Stimulated activated CD4-positive, alpha-beta T cell treated with anti-CD3 and anti-CD28 coated beads, Interleukin-12 subunit alpha, Interleukin-12 subunit beta, amount 100 ng/mL, for 24 hours (primary cell): ENCODE measurements around the gene MAP7D1.

Source experiments
- DNase-seq, 2 experiments: peaks; one replicate each; pipeline ENCODE4 v3.0.0-alpha.2; 2020; ENCODE audit warnings: low read depth in 2 of 2

Gene MAP7D1

DNA sequence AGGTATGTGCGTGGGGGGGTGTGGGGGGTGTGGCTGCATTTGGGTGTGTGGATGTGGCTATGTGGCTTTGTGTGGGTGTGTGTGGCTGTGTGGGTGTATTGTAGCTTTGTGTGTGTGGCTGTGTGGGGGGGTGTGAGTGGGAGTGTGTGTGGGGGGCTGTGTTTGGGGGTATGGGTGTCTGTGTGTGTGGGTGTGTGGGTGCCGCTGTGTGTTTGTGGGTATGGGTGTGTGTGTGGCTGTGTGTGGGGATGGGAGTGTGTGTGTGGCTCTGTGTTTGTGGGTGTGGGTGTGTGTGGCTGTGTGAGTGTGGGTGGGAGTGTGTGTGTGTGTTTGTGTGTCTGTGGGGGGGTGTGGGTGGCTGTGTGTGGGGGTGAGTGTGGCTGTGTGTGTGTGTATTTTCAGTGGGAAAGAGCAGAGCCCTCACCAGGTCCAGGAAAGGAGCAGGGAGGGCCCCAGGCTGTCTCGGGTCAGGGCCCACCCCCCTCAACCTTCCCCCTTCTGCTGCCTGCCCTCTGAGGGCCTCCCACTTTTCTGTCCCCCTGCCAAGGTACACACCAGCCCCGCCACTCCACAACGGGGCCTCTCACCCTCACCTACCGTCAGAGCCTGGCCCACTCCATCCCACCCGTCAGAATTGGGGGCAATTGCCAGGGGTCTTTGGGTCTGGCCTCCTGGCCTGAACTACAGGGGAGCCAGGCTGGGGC, 29.0 kb upstream of the MAP7D1 start:
- no peak for DNase-seq

DNA sequence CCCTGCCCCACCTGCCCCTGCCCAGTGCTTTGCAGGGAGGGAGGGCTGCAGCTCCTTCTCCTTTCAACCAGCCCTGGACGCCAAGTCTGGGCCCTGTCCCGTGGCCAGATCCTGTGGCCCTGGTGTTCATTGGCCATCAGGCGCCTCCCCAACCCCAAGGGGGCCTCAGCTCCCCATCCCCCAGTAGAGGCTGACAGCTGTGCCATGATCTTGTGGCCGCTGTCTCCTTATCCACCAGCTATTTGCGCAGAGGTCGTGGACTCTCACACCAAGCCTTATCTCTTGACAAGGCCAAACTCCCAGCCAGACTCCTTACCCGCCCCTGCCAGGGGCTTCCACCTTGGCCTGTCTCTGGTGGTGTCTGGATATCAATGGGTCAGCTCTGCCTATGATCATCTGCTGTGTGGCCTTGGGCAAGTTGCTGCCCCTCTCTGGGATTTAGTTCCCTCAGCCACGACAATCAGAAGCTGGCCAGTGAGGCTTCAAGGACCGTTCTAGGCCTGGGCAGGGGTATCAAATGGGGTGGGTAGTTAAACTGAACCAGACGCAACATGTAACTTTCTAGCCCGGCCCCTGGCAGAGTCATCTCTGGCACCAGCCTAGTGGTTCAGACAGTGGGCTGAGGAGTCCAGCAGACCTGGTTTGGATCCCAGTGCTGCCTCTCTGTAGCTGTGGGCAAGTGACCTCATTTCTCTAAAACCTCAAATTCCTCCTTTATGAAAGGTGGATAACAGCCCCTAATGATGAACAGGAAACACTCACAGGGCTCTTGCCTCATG, 27.6 kb upstream of the MAP7D1 start:
- DNase-seq: no peak

DNA sequence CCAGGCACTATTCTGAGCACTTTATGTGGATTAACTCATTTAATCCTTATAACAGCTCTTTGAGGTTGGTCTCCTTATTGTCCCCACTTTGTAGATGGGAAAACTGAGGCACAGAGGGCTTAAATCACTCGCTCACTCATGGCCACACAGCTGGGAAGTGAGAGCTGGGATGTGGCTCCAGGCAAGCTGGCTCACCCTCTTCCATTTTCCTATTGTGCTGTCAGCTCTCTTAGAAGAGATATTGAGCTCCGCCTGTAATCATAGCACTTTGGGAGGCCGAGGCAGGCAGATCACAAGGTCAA, 27.1 kb upstream of the MAP7D1 start:
- DNase-seq: no peak

DNA sequence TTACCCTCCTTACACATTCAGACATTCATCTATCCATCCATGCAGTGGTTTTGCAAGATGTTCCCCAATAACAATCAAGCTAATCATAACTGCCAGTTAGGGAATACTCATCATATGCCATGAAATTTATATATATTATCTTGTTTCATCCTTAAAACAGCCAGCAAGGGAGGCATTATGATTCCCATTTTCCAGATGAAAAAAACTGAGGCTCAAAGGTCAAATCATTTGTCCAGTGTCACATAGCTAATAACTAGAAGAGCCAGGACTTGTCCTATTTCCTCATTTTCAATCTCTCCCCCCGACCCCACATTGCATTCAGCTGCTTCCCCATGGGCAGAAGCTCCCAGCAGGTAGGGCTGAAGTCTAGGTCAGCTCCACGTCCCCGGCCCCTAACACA, 23.9 kb upstream of the MAP7D1 start:
- no peak for DNase-seq

DNA sequence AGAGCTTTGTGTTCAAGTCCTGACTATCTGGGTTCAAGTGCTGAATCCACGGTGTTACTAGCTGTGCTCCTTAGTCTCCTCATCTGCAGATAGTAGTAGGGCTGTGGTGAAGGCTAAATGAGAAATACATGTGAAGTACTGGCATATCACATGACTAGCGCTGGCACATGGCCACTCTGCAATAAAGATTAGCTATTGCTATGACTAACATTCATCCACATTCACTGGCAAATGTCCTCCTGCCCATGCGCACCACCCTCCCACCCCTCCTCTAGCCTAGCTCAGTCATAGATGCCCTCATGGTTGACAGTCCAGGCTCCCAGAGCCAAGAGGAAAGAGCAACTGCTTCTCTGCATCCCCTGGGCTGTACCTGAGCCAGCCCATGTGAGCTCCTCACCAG, 22.5 kb upstream of the MAP7D1 start:
- no peak for DNase-seq

GRCh38 chr1:36134031-36134430, 21.9 kb upstream of the MAP7D1 start:
- DNase-seq: no peak

DNA sequence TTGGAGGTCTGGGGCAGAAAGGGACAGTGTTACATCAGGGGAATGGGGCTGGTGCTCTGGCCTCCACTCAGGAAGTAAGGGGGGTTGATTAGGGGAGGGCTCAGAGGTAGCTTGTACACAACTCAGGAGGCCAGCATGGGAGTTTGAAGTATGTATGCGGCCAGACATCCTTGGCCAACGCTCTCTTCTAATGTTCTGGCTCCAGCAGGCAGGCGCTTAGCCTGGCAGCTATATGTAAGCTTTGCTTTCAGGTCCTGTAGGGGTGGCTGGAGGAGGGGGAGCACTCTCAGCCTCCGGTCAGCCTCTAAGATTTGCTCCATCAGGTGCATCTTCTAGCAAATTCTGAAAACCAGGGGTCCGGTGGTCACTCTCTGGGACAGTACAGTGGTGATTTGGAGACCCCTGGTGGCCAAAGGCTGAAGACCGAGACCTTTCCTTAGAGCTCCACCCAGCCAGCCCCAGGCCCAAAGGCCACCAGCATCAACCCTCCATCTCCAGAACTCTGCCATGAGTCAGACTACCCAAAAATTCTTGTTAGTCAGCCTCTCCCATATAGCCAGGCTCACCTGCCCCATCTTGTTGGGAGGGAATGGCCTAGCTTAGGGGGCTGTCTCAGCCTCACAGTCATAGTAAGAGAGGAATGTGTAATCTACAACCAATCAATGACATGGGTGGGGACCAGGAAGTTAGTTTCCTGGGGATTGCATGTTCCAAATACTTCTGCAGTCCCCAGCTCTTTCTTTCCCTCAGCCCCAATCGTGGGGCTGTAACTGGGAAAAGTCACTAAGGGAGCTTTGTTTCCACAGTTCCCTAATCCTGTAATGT, 21.2 kb upstream of the MAP7D1 start:
- no peak for DNase-seq

GRCh38 chr1:36135330-36135667, 20.7 kb upstream of the MAP7D1 start:
- DNase-seq: no peak

GRCh38 chr1:36135796-36136195, 20.2 kb upstream of the MAP7D1 start:
- no peak for DNase-seq

- DNase-seq: no peak
These were observed 19.4 kb upstream of the MAP7D1 start for GRCh38 chr1:36136535-36136934.

DNA sequence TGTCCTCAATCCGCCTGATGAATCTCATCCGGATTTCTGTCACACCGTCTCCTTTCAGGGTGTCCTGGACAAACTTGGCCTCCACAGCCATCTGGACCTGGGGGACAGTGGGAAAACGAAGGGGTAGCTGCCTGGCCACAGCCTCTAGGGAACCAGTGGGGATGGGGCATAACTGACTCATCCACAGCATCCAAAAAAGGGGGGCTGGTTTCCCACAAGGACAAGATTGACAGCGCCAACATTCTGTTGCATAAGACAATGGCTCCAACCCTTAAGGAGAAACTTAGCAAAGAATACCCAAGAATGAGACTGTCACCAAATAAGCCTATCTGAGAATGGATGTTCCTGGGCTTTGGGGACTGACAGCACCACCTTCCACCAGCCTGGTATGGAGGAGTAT, 18.7 kb upstream of the MAP7D1 start:
- DNase-seq: no peak

GRCh38 chr1:36137776-36138175, 18.2 kb upstream of the MAP7D1 start:
- DNase-seq: no peak

DNA sequence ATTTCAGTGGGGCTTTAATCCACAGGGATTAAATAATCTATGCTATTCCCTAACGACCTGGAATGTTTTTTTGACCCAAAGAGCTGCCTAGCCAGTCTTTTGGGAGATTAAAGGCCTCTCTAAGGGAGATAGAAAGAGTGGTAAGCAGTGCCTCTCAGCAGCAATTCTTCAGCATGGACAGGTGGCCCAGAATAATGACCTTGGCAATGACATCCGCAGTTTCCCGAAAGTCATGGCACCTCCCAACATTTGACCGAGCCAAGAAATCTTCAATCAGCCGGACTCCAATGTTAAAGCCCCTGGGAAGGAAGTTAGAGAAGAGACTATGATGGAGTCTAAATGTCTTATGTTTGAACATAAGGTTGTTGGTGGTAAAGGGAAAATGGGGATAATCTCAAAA, 16.4 kb upstream of the MAP7D1 start:
- no peak for DNase-seq

DNA sequence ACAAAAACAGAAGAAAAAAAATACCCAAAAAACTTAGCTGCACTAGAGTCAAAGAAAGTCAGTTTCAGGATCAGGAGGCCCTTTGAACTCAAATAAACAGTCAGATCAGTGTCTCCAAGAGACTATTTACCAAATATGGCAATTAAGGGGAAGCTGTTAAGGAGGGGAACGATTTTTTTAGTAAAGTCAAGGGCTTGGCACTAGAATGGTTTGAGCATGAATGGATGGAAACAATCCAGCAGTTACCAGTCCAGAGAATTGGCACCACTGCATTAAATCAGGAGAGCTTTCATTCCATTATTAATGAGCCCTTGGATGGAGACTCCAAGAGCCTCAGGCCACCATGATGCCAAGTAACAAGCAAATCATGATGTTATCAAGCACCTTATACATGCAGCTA, 13.8 kb upstream of the MAP7D1 start:
- DNase-seq: no peak

DNA sequence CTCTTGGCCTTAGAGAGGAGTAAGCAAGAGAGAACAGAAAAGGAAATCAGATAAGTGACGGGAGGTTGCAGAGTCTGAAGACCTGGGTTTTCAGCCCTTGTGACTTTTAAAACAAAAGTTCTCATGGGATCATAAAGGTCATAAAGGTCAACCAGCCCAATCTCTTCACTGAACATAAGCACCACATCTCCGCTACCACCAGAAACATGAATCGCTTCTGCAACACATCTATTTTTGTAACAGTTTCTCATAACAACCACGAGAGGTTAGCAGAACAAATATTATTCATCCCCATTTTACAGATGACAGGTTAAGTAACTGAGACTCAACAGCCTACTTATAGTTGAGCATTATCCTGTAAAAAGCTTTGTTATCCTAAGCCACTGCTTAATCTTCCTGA, 12.5 kb upstream of the MAP7D1 start:
- DNase-seq: no peak

GRCh38 chr1:36144413-36144812, 11.5 kb upstream of the MAP7D1 start:
- DNase-seq: no peak

DNA sequence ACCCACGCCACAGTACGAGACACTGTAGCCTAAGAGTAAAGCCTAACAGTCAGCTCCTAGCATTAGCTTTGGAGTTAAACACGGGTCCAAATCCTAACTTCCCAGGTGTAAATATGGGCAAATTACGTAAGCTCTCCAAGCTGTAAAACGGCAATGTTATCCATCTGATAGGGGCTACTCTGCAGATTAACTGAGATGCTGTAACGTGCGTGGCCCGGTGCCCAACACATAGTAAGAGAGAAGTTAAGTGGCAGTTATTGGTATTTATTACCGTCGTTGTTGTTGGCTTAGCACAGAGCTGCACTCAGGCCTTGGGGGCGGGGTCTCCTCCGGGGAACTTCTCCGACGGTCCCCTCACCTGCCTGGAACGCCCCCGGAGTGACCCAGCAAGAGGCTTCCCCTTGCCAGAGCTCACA, 7.1 kb upstream of the MAP7D1 start:
- no peak for DNase-seq

DNA sequence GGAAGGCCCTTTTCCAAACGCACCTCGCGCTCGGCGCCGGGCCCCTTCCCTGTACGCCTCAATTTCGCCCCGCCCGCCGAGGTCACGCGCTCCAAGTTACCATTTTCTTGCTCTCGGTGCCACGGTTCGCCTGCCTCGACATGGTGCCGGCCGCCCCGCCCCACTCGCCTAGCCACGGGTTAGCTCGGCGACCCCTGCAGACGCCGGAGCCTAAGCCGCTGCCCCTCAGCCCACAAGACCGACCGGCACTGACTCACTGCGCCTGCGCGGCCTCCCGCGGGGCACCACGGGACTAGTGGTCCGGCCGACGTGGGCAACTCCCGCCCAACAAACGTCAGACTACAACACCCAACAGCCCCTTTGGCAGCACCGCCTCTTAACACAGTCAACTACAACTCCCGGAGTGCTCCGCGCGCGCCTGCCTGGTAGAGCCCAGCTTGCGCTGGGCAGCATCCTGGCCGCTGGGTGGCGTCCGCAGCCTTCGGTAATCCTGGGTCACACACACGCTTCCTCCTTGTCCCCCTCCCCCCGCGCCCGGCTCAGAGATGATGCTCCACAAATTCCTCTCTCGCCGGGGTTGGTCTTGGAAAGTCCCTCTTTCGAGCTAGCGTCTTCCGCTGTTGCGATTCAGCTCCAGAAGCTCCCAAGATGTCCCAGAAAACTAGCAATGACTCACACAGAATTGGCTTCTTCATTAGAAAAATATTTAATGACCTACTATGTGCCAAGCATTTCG, 6.6 kb upstream of the MAP7D1 start, which contains the start of gene TRAPPC3:
TSS of gene TRAPPC3 (minus strand) at position 250 of the 736 bp plus-strand sequence. CDS start at position 142, 108 bp downstream.
- peak; percentile 98 to 99 for DNase-seq

- DNase-seq: no peak
These were observed 6.0 kb upstream of the MAP7D1 start for GRCh38 chr1:36149973-36150295.

GRCh38 chr1:36150296-36151133, 5.4 kb upstream of the MAP7D1 start:
- peak; percentile 39 to 74 for DNase-seq

DNA sequence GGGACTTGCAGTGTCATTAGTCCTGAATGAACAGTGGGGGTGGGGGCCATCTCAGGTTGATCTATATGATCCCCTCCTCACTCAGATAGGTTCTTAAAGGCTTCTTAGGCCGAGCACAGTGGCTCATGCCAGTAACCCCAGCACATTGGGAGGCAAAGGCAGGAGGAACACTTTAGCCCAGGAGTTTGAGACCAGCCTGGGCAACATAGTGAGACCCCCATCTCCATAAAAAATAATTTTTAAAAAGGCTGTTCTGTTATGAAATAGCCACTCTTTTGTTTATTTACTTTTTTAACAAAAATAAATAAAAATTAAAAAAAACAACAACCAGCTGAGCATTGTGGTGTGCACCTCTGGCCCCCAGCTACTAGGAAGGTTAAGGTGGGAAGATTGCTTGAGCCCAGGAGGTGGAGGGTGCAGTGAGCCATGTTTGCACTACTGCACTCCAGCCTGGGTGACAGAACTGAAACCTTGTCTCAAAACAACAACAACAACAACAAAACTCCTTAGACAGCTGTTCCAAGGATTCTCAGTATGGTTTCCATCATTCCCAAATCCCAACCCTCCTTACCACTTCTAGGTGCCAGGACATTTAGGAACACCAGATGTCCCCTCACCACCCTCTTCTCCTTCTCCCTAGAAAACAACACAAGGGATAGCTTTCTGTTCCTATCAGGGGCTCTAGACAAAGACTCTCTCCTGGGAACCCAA, 4.7 kb upstream of the MAP7D1 start:
- no peak for DNase-seq
